HG03378 (cell line): Measurements from ENCODE around the gene CABP1.

Source experiments
- ATAC-seq: cut with Tn5 transposase; IDR thresholded peaks from one replicate; pipeline ENCODE4 v1.9.1; 2021; ENCODE audit warnings: mild to moderate bottlenecking, moderate library complexity; ENCODE audit not compliant: unreplicated experiment

The CABP1 gene

GRCh38 chr12:120630104-120630892, 10.1 kb upstream of the CABP1 start:
- ATAC-seq: no peak

GRCh38 chr12:120631097-120631496, 9.3 kb upstream of the CABP1 start:
- no peak for ATAC-seq

- ATAC-seq: no peak
Measured at GRCh38 chr12:120640861-120641833, 721 bp downstream of the CABP1 start.

GRCh38 chr12:120642121-120642520, 1.7 kb downstream of the CABP1 start:
- ATAC-seq: no peak

GRCh38 chr12:120642826-120643225, 2.4 kb downstream of the CABP1 start:
- no peak for ATAC-seq

GRCh38 chr12:120643574-120643973, 3.1 kb downstream of the CABP1 start:
- ATAC-seq: no peak

GRCh38 chr12:120646044-120646443, 5.6 kb downstream of the CABP1 start:
- no peak for ATAC-seq

GRCh38 chr12:120647375-120647755, 6.9 kb downstream of the CABP1 start:
- no peak for ATAC-seq

GRCh38 chr12:120649442-120650232, 9.2 kb downstream of the CABP1 start:
- no peak for ATAC-seq

GRCh38 chr12:120650233-120650690, 9.8 kb downstream of the CABP1 start:
- ATAC-seq: no peak

GRCh38 chr12:120651821-120652220, 11.4 kb downstream of the CABP1 start:
- no peak for ATAC-seq

GRCh38 chr12:120652656-120653435, 12.4 kb downstream of the CABP1 start:
- no peak for ATAC-seq

- ATAC-seq: no peak
Measured at GRCh38 chr12:120653611-120654010, 13.2 kb downstream of the CABP1 start.

- no peak for ATAC-seq
Measured at GRCh38 chr12:120654656-120655055, 14.2 kb downstream of the CABP1 start.

GRCh38 chr12:120656008-120656407, 15.6 kb downstream of the CABP1 start:
- no peak for ATAC-seq

GRCh38 chr12:120658286-120659150, 18.1 kb downstream of the CABP1 start:
- no peak for ATAC-seq

GRCh38 chr12:120659151-120659525, 18.7 kb downstream of the CABP1 start:
- ATAC-seq: no peak

GRCh38 chr12:120661432-120661831, 21.0 kb downstream of the CABP1 start:
- no peak for ATAC-seq

- ATAC-seq: no peak
Measured at GRCh38 chr12:120662879-120663278, 22.5 kb downstream of the CABP1 start.
